ENCODE data around the gene MYF6.

- TF ChIP-seq, protein P1, sequence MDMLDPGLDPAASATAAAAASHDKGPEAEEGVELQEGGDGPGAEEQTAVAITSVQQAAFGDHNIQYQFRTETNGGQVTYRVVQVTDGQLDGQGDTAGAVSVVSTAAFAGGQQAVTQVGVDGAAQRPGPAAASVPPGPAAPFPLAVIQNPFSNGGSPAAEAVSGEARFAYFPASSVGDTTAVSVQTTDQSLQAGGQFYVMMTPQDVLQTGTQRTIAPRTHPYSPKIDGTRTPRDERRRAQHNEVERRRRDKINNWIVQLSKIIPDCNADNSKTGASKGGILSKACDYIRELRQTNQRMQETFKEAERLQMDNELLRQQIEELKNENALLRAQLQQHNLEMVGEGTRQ (IDR thresholded peaks at IDR 0.05; ENCODE audit: low read length), result no peak
- TF ChIP-seq POLR2AphosphoS5 (IDR thresholded peaks at IDR 0.05; ENCODE audit: low read depth, low read length) (no peak), POLR2A (IDR thresholded peaks at IDR 0.05; ENCODE audit: control extremely low read depth in 1 of 2, low read depth in 2 of 2, low read length in 2 of 2) (no peak), CTCF (IDR thresholded peaks at IDR 0.05; ENCODE audit: control extremely low read depth in 1 of 3, insufficient read depth in 1 of 3, low read depth in 1 of 3, low read length in 3 of 3) (no peak), TCF12 (IDR thresholded peaks at IDR 0.05; ENCODE audit: low read depth, low read length) (no peak), EP300 (IDR thresholded peaks at IDR 0.05; ENCODE audit: borderline replicate concordance in 1 of 2, low read depth in 2 of 2, low read length in 2 of 2) (no peak), CBX8 (IDR thresholded peaks at IDR 0.05; ENCODE audit: borderline replicate concordance, low read depth, low read length) (no peak), ATF2 (IDR thresholded peaks at IDR 0.05; ENCODE audit: low read length) (no peak), GABPA (IDR thresholded peaks at IDR 0.05; ENCODE audit: borderline replicate concordance, insufficient read depth, low read length) (no peak), SP1 (IDR thresholded peaks at IDR 0.05; ENCODE audit: low read depth, low read length) (no peak), YY1 (IDR thresholded peaks at IDR 0.05; ENCODE audit: low read depth, low read length) (no peak), RAD21 (IDR thresholded peaks at IDR 0.05 in 1 of 2, conservative IDR thresholded peaks at IDR 0.05 in 1 of 2; ENCODE audit: low read depth in 2 of 2, low read length in 2 of 2) (no peak), SRF (IDR thresholded peaks at IDR 0.05; ENCODE audit: low read depth, low read length) (no peak)
Observed at GRCh38 chr12:80702889-80703805, 4.3 kb upstream of the MYF6 start.

Data from H1 (cell line).